ENCODE measurements around the gene SHROOM3.

SHROOM3 gene

GRCh38 chr4:76821641-76822040, 386.6 kb downstream of the SHROOM3 start:
- DNase-seq (ENCODE audit: low spot score), result no peak

DNA sequence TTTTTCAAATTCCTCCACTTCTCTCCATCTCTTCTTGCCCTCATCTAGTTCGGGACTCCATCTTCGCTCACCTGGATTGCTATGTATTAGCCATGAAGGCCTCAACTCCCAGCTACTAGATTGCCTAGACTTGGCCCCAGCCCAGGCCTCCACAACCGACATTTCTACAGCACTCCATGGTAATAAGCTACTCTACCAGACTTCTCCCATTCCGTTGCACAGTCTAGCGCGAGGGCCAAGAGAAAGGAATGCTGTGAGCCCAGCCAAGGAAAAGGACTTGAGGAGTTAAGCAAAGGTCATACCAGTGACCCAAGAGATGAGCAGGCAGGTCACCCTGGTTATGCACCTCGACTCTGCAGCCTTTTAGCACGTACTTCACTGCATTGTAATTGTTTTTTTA, 387.3 kb downstream of the SHROOM3 start:
- DNase-seq (ENCODE audit: low spot score), result no peak

GRCh38 chr4:76823495-76823894, 388.5 kb downstream of the SHROOM3 start:
- no peak for DNase-seq (ENCODE audit: low spot score)

- DNase-seq (ENCODE audit: low spot score), result no peak
These were observed 395.6 kb downstream of the SHROOM3 start for GRCh38 chr4:76830612-76830963.

- DNase-seq (ENCODE audit: low spot score), result no peak
These were observed 396.1 kb downstream of the SHROOM3 start for GRCh38 chr4:76830964-76831703.

DNA sequence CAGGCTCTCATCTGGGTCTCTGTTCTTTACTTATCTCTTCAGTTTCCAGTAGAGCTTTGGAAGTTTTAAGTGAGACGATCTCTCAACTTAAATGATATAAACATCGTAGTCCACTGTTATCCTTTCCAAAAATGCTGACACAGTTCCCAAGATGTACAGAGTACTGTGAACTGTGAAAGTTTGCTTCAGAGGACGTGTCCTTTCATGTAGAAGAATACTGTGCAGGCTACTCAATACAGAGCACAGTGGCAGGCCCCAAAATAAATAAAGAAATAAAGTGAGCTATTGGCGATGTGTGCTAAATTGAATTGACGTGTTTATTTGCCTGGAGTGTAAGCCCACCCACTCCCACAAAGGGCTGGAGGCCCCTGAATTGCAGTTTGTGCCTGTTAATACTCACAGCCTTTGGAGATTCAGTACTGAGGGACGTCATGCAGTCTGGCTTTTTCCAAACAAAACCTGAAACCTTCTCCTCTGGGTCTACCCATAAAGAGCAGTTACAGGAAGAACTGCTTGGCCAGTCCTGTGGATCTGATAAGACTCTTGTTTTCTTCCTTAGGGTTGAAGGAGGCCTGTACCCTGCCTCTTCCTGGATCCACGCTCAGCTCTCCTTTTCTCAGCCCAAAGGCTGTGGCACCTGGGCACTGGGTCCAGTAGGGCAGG, 396.8 kb downstream of the SHROOM3 start:
- DNase-seq (ENCODE audit: low spot score), result no peak

Measured in D341Med (cell line).